Uterus (tissue), 4 donors: ENCODE measurements around the gene ARPC2. TPM values are rescaled to one million over a fixed set of nuclear protein-coding genes. Genes with fewer than 3 reads are reported as not detected.

Experiments used
- DNase-seq, 2 donors: peaks; one replicate each; pipeline ENCODE4 v3.0.0-alpha.2; 2019 to 2020
- H3K27ac ChIP-seq, 2 donors: fragments of 200-600 bp; sonication (generic); 1 replicate in 1 of 2; 2 replicates in 1 of 2; pipeline ENCODE4 v1.5.1; 2016 to 2018
- H3K27me3 ChIP-seq, 2 donors: fragments of 200-600 bp; sonication (generic); one replicate each; pipeline ENCODE4 v1.5.1; 2018 to 2019; ENCODE audit warnings: control low read depth in 1 of 2
- H3K36me3 ChIP-seq, 2 donors: fragments of 200-600 bp; sonication (generic); one replicate each; pipeline ENCODE4 v1.5.1; 2019; ENCODE audit warnings: control low read depth in 1 of 2
- H3K4me1 ChIP-seq, 2 donors: fragments of 200-600 bp; sonication (generic); one replicate each; pipeline ENCODE4 v1.5.1; 2018 to 2019; ENCODE audit warnings: control low read depth in 1 of 2
- H3K4me3 ChIP-seq, 2 donors: fragments of 200-600 bp; sonication (generic); 1 replicate in 1 of 2; 2 replicates in 1 of 2; pipeline ENCODE4 v1.5.1; 2018 to 2019; ENCODE audit warnings: mild to moderate bottlenecking in 1 of 2
- H3K9me3 ChIP-seq, 2 donors: fragments of 200-600 bp; sonication (generic); one replicate each; pipeline ENCODE4 v1.5.1; 2019; ENCODE audit warnings: control low read depth in 1 of 2
- CTCF ChIP-seq, 4 experiments: fragments of 200-600 bp in 2 of 4; fragments of 450-650 bp in 2 of 4; sonication (generic) in 2 of 4; IDR thresholded peaks; one replicate each; pipeline ENCODE4 v1.5.1; 2016 to 2019; ENCODE audit warnings: antibody characterized with exemption in 4 of 4, mild to moderate bottlenecking in 2 of 4, moderate library complexity in 1 of 4
- POLR2A ChIP-seq, 2 donors: fragments of 450-650 bp; IDR thresholded peaks; one replicate each; pipeline ENCODE4 v1.6.1; 2016; ENCODE audit warnings: antibody characterized with exemption in 2 of 2, mild to moderate bottlenecking in 1 of 2, moderate library complexity in 1 of 2
- intact Hi-C: fragments of 100-400 bp; cut with DNase I; formaldehyde crosslinking; loops from one replicate; pipeline ENCODE4 v1.15.1; 2023; ENCODE audit warnings: low total_unique reads
- total RNA-seq, 4 donors: library from RNA; depleted of rRNA in 3 of 4; stranded (reverse); fragments of >200 nt in 3 of 4; gene quantifications; one replicate each; pipeline versions ENCODE4 v1.1.0 to v1.2.4, GENCODE V29; 2014 to 2023
- donor health status: DM: yes; HTN: yes; CAD: no.

ARPC2 gene
- total RNA-seq, 4 donors from 2014 or later, result 87.9 to 162 (median 159) TPM

DNA sequence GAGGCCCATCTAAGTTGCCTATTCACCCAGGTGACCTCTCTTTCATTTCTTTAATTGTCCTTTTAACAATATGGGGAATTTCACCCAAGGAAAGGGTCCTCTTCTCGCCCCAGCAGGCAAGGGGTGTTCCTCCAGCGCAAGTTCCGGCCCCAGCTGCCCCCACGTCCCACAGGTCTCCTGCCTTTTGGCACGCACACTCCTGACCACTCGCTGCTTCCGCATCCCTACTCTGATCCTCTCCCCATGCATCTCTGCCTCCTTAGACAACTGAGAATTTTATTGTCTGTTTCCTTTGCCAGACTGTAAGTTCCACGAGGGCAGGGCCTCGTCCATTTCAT lies 684 bp upstream of the ARPC2 start:
- TF ChIP-seq CTCF (IDR thresholded peaks at IDR 0.05) (no peak), POLR2A (IDR thresholded peaks at IDR 0.05) (no peak)
- H3K36me3 ChIP-seq, result no peaks in the 10 kb centered on the region
- peaks cover 11 to 19% of the 10 kb centered on the region in 2 donors for H3K4me1 ChIP-seq
- peak overlapping the region; percentile 96 to 100 for H3K4me3 ChIP-seq
- DNase-seq, result peak; percentile 23 to 39
- peak overlapping the region; percentile 92 to 94 for H3K27ac ChIP-seq
- H3K9me3 ChIP-seq, result no peaks in the 10 kb centered on the region
- intact Hi-C loops, result loop anchor here (10.0 kb wide), 1 partner anchor 48 kb away; the partner anchor contains the start of gene GPBAR1
- H3K27me3 ChIP-seq, result no peaks in the 10 kb centered on the region

GRCh38 chr2:218217360-218218267 lies 625 bp downstream of the ARPC2 start:
- Histone ChIP-seq H3K27ac (peak overlapping the region; percentile 92 to 94), H3K4me1 (peaks cover 11 to 19% of the 10 kb centered on the region in 2 donors), H3K27me3 (no peaks in the 10 kb centered on the region), H3K9me3 (no peaks in the 10 kb centered on the region), H3K4me3 (peak overlapping the region; percentile 96 to 100), H3K36me3 (no peaks in the 10 kb centered on the region)
- DNase-seq, result peak; percentile 36 to 52
- intact Hi-C loops, result loop anchor here (10.0 kb wide), 1 partner anchor 47 kb away; the partner anchor contains the start of gene GPBAR1
- no peak for TF ChIP-seq CTCF (IDR thresholded peaks at IDR 0.05)
- TF ChIP-seq POLR2A (IDR thresholded peaks at IDR 0.05), result no peak

DNA sequence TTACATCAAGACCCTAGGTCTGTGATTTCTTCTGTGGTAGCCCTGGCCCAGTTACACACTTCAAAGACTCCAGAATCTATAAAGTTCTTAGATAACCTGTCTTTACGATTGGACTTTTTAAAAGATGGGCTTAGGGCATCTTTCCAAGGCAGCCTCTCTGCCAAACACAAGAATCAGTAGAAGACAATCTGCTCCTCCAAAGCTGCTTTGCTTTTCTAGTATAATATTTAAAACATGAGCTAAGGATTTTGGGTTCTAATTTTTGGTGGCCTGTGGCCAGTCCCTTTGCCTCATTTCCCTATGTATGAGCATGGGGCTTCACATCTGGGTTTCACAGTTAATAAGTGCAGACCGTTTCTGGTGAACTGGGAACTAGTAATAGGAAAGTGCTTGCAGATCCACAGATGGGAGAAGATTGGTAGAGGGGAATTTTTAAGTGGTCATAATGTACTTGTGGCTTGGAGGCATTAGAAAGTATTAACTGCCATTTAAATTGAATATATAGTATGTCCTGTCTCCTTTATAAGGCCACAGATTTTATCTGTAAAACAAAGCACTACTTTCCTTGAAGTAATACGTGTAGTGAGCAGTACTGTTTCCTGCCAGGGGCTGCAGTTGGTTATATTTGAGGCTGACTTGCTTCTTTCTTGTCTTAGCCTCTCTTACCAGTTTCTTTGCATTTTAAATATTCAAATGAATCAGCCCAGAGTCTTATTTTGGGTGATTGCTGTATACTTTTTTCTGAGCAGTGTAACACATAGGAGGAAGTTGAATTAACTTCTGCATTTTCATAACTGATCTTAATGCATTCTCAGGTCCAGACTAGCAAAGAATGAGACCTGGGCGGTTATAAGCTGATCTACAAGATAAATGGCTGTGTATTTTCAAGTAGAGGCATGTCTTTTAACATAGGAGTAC lies 1.5 kb downstream of the ARPC2 start:
- H3K4me1 ChIP-seq, result peaks cover 11 to 19% of the 10 kb centered on the region in 2 donors
- intact Hi-C loops, result loop anchor here (10.0 kb wide), 1 partner anchor 46 kb away; the partner anchor contains the start of gene GPBAR1
- no peak for DNase-seq
- H3K36me3 ChIP-seq, result no peaks in the 10 kb centered on the region
- H3K4me3 ChIP-seq, result peak overlapping the region; percentile 96 to 100
- H3K27me3 ChIP-seq, result no peaks in the 10 kb centered on the region
- H3K9me3 ChIP-seq, result no peaks in the 10 kb centered on the region
- H3K27ac ChIP-seq, result peak overlapping the region; percentile 92 to 94
- TF ChIP-seq CTCF (IDR thresholded peaks at IDR 0.05) (no peak), POLR2A (IDR thresholded peaks at IDR 0.05) (no peak)

DNA sequence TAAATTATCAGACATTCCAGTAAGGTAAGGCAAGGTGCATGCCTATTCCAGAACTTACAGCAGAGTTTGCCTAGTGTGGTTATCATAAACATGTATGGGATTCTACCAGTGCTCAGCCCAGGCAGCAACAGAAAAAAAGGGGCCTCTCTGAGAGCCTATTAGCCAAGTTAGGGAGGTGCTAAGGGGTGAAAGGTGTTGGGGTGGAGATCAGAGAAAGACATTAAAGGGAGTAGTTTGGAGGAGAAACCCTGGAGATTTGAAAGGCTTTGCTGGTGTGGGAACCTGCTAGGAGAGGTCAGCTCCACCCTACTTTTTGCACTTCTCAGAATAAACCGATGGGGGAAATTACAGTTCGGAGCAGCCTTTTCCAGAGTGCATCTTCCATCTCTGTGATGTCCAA lies 2.9 kb downstream of the ARPC2 start:
- Histone ChIP-seq H3K36me3 (no peaks in the 10 kb centered on the region), H3K4me1 (peaks cover 11 to 19% of the 10 kb centered on the region in 2 donors), H3K9me3 (no peaks in the 10 kb centered on the region), H3K27ac (peak overlapping the region in 1 of 2 donors; percentile 94), H3K4me3 (no peak overlapping the region), H3K27me3 (no peaks in the 10 kb centered on the region)
- TF ChIP-seq POLR2A (IDR thresholded peaks at IDR 0.05) (no peak), CTCF (IDR thresholded peaks at IDR 0.05) (no peak)
- no peak for DNase-seq
- intact Hi-C loops, result loop anchor here (10.0 kb wide), 1 partner anchor 45 kb away; the partner anchor contains the start of gene GPBAR1
